Fibroblast of skin of left quadriceps (primary cell): ENCODE measurements around the gene CHMP4B.

ENCODE experiments used
- DNase-seq, 2 experiments: peaks; one replicate each; pipeline ENCODE4 v3.0.0-alpha.2; 2013; ENCODE audit warnings: low read depth in 2 of 2

Gene CHMP4B

GRCh38 chr20:33897313-33897912 lies 86.3 kb downstream of the CHMP4B start:
- DNase-seq: no peak

GRCh38 chr20:33899106-33899505 lies 88.0 kb downstream of the CHMP4B start:
- DNase-seq: no peak

- no peak for DNase-seq
These were observed 89.5 kb downstream of the CHMP4B start for GRCh38 chr20:33900521-33901131.

- DNase-seq: no peak
These were observed 90.0 kb downstream of the CHMP4B start for GRCh38 chr20:33901132-33901523.

GRCh38 chr20:33902011-33902410 lies 90.9 kb downstream of the CHMP4B start:
- DNase-seq: no peak
